Esophagus squamous epithelium (tissue), 5 donors: ENCODE data around the gene MSX1. TPM values are rescaled to one million over a fixed set of nuclear protein-coding genes. Genes with fewer than 3 reads are reported as not detected.

ENCODE experiments used
- DNase-seq: peaks from one replicate; lab custom pipeline; 2025; lab: John Stamatoyannopoulos, UW
- H3K27ac ChIP-seq, 4 donors: fragments of 200-600 bp; sonication (generic); one replicate each; pipeline ENCODE4 v1.5.1; 2016 to 2019; ENCODE audit warnings: mild to moderate bottlenecking in 1 of 4
- H3K27me3 ChIP-seq, 4 donors: fragments of 200-600 bp; sonication (generic); 1 replicate in 3 of 4; 2 replicates in 1 of 4; pipeline versions ENCODE4 v1.5.1 to v1.6.0; 2017 to 2021; ENCODE audit warnings: antibody characterized with exemption in 1 of 4
- H3K36me3 ChIP-seq, 3 donors: fragments of 200-600 bp; sonication (generic); one replicate each; pipeline ENCODE4 v1.5.1; 2016 to 2019
- H3K4me1 ChIP-seq, 3 donors: fragments of 200-600 bp; sonication (generic); one replicate each; pipeline ENCODE4 v1.5.1; 2017 to 2019
- H3K4me3 ChIP-seq, 4 donors: fragments of 200-600 bp; sonication (generic); 1 replicate in 3 of 4; 2 replicates in 1 of 4; pipeline ENCODE4 v1.5.1; 2016 to 2019; ENCODE audit warnings: mild to moderate bottlenecking in 2 of 4, moderate library complexity in 1 of 4
- H3K9me3 ChIP-seq, 3 donors: fragments of 200-600 bp; sonication (generic); one replicate each; pipeline ENCODE4 v1.5.1; 2016 to 2019
- POLR2A ChIP-seq, 4 donors: fragments of 450-650 bp; IDR thresholded peaks; one replicate each; pipeline ENCODE4 v1.6.1; 2017; ENCODE audit warnings: antibody characterized with exemption in 4 of 4, mild to moderate bottlenecking in 4 of 4, moderate library complexity in 3 of 4
- WGBS, 2 donors: methylation state at CpG; one replicate each; pipeline ENCODE4 v1.1.5; 2018; 5-methylcytosine and 5-hydroxymethylcytosine counted together
- intact Hi-C: fragments of 100-400 bp; cut with DNase I; formaldehyde crosslinking; loops from one replicate; pipeline ENCODE4 v1.15.0; 2022
- total RNA-seq, 4 donors: library from RNA; depleted of rRNA; stranded (reverse); fragments of >200 nt; gene quantifications; one replicate each; pipeline ENCODE4 v1.1.0, GENCODE V29; 2016
- TF ChIP-seq, protein P1 (sequence below), 6 experiments: fragments of 450-650 bp in 4 of 6; fragments of 200-600 bp in 2 of 6; sonication (generic) in 2 of 6; IDR thresholded peaks; one replicate each; pipeline ENCODE4 v1.5.1; 2016 to 2019; ENCODE audit warnings: antibody characterized with exemption in 6 of 6, mild to moderate bottlenecking in 4 of 6, moderate library complexity in 4 of 6
- donor health status: DM: yes; HTN: yes; CAD: no.

The MSX1 gene
- total RNA-seq, 4 donors from 2014 or later: 0.76 to 1.4 TPM; not detected in 2

DNA sequence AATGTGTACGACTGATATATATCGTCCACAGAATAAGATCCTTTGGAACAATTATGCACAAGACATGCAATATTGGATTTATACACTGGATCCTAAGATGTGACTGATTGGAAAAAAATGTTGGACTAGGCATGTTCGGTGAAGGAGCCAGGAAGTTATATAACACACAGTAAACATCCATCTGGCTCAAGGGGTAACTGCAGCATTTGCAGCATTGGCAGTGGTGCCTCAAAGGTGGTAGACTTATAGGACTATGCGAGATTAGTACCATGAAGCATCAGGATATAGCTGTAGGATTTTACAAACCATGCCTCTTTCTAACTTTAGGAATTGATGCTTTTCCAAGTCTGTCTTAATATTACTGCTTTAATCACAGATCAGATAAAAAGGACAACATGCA lies 34.3 kb downstream of the MSX1 start:
- intact Hi-C loops: no loop called here
- no peaks in the 10 kb centered on the region for H3K9me3 ChIP-seq
- H3K4me1 ChIP-seq: no peaks in the 10 kb centered on the region
- WGBS, 2 donors: 49 to 52% methylated on average over 4 of the region's 4 CpGs
- no peak for DNase-seq
- no peaks in the 10 kb centered on the region for H3K36me3 ChIP-seq
- H3K27ac ChIP-seq: no peak overlapping the region
- H3K4me3 ChIP-seq: no peak overlapping the region
- H3K27me3 ChIP-seq: peaks cover 0 to 24% (median 0%) of the 10 kb centered on the region in 4 donors
- TF ChIP-seq, protein P1, sequence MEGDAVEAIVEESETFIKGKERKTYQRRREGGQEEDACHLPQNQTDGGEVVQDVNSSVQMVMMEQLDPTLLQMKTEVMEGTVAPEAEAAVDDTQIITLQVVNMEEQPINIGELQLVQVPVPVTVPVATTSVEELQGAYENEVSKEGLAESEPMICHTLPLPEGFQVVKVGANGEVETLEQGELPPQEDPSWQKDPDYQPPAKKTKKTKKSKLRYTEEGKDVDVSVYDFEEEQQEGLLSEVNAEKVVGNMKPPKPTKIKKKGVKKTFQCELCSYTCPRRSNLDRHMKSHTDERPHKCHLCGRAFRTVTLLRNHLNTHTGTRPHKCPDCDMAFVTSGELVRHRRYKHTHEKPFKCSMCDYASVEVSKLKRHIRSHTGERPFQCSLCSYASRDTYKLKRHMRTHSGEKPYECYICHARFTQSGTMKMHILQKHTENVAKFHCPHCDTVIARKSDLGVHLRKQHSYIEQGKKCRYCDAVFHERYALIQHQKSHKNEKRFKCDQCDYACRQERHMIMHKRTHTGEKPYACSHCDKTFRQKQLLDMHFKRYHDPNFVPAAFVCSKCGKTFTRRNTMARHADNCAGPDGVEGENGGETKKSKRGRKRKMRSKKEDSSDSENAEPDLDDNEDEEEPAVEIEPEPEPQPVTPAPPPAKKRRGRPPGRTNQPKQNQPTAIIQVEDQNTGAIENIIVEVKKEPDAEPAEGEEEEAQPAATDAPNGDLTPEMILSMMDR (IDR thresholded peaks at IDR 0.05): no peak
- TF ChIP-seq POLR2A (IDR thresholded peaks at IDR 0.05): no peak

DNA sequence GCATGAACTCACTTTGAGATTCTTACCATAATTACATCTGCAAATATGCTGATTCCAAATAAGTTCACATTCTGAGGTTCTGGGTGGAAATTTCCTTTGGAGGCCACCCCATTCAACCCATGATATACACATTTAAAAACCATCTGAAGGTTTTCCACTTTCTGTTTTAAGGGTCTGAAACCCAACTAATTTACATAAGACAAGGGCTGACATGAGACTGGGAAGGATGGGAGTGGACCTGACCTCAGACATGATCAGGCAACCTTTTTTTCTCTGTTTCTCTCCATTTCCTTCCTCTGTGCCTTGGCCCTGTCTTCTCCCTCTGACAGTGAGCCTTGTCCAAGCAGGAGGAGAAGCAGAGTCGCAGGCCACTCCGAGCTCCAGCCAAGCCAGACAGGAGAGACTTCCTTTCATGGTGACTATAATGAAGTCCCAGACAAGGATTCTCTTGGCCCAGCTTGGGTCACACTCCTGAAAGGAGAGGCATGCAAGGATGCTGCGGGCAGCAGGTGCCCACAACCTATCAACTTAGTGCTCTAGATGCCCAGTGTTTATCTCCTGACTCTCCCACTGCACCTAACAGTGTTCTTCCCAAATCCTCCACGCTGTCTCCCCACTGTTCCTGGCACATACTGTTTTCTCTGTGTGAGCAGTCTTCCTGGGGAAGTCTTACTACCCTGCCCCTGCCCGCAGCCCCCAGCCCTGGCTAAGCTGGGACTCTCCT lies 39.9 kb downstream of the MSX1 start:
- TF ChIP-seq, protein P1 (IDR thresholded peaks at IDR 0.05): no peak
- no peak for TF ChIP-seq POLR2A (IDR thresholded peaks at IDR 0.05)
- intact Hi-C loops: no loop called here
- Histone ChIP-seq H3K4me3 (no peak overlapping the region), H3K4me1 (no peaks in the 10 kb centered on the region), H3K27ac (no peak overlapping the region), H3K36me3 (no peaks in the 10 kb centered on the region), H3K9me3 (no peaks in the 10 kb centered on the region), H3K27me3 (peaks cover 0 to 25% (median 0%) of the 10 kb centered on the region in 4 donors)
- WGBS, 2 donors: 76 to 81% methylated on average over 4 to 5 of the region's 5 CpGs
- DNase-seq: no peak

DNA sequence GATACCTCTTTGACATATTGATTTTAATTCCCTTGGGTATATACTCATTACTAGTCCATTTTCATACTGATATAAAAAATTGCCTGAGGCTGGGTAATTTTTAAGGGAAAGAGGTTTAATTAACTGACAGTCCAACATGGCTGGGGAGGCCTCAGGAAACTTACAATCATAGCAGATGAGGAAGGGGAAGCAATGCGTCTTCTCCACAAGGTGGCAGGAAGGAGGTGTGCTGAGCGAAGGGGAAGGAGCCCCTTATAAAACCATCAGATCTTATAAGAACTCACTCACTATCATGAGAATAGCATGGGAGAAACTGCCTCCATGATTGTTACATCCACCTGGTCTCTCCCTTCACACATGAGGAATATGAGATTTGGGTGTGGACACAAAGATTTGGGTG lies 42.4 kb downstream of the MSX1 start:
- Histone ChIP-seq H3K4me1 (no peaks in the 10 kb centered on the region), H3K27ac (no peak overlapping the region), H3K4me3 (no peak overlapping the region), H3K36me3 (no peaks in the 10 kb centered on the region), H3K27me3 (peaks cover 0 to 44% (median 0%) of the 10 kb centered on the region in 4 donors), H3K9me3 (no peaks in the 10 kb centered on the region)
- TF ChIP-seq, protein P1 (IDR thresholded peaks at IDR 0.05): no peak
- no peak for TF ChIP-seq POLR2A (IDR thresholded peaks at IDR 0.05)
- intact Hi-C loops: no loop called here
- no peak for DNase-seq
- WGBS, 2 donors: 13 to 62% methylated on average over 1 to 2 of the region's 2 CpGs

DNA sequence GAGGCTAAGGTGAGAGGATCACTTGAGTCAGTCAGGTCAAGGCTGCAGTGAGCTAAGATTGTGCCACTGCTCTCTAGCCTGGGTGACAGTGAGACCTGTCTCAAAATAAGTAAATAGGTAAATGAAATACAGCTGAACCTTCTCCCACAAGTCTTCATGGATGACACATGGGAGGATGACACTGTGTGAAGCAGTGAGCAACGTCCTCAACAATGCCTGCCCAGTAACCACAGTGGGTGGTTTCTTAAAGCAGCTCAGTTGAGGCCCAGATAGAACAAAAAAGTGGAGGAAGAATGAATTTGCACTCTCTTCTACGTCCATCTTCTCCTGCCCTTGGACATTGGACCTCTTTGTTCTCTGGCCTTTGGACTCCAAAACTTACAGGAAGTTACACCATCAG lies 52.7 kb downstream of the MSX1 start:
- DNase-seq: no peak
- no peaks in the 10 kb centered on the region for H3K9me3 ChIP-seq
- H3K27ac ChIP-seq: no peak overlapping the region
- 22 to 29% methylated on average over 2 of the region's 2 CpGs for WGBS, 2 donors
- peaks cover 0 to 48% (median 0%) of the 10 kb centered on the region in 4 donors for H3K27me3 ChIP-seq
- H3K4me1 ChIP-seq: peaks cover 0 to 4% (median 0%) of the 10 kb centered on the region in 3 donors
- no peak for TF ChIP-seq POLR2A (IDR thresholded peaks at IDR 0.05)
- TF ChIP-seq, protein P1 (IDR thresholded peaks at IDR 0.05): no peak
- intact Hi-C loops: no loop called here
- H3K36me3 ChIP-seq: no peaks in the 10 kb centered on the region
- no peak overlapping the region for H3K4me3 ChIP-seq

DNA sequence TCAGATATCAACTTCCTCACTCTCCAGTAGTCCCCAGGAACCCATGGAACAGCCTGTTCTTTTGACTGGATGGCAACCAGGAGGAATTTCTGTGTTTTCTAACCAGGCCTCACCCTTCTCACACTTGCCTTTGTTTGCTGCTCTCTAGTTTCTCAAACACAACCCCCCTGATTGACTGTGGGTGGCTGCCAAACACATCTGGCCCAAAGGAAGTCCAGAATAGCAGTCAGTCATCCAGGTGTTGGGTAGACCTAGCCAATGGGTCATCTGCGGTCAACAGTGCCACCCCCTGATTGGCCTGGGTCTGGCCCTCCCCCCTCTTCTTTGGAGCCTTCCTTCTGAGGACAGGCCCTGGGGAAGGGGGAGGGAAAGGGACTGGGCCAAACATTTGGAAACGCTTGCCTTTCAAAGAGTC lies 53.7 kb downstream of the MSX1 start:
- 17 to 86% methylated on average over 1 of the region's 2 CpGs for WGBS, 2 donors
- Histone ChIP-seq H3K27me3 (peaks cover 0 to 49% (median 0%) of the 10 kb centered on the region in 4 donors), H3K36me3 (no peaks in the 10 kb centered on the region), H3K4me1 (peaks cover 0 to 4% (median 0%) of the 10 kb centered on the region in 3 donors), H3K27ac (no peak overlapping the region), H3K9me3 (no peaks in the 10 kb centered on the region), H3K4me3 (no peak overlapping the region)
- DNase-seq: no peak
- intact Hi-C loops: no loop called here
- no peak for TF ChIP-seq POLR2A (IDR thresholded peaks at IDR 0.05)
- TF ChIP-seq, protein P1 (IDR thresholded peaks at IDR 0.05): no peak
